IPS-18c (cell line): ENCODE measurements around the gene C20orf96.

Experiments used
- H3K4me3 ChIP-seq: 2 replicates; pipeline ENCODE4 v1.7.0; 2013; ENCODE audit warnings: low read depth, mild to moderate bottlenecking, low read length, moderate library complexity; ENCODE audit not compliant: insufficient read depth
- H3K9me3 ChIP-seq: one replicate; pipeline ENCODE4 v1.6.1; 2013; ENCODE audit warnings: mild to moderate bottlenecking, low read length, moderate library complexity; ENCODE audit not compliant: control insufficient read depth, insufficient read depth

The C20orf96 gene

GRCh38 chr20:295804-296203, 5.3 kb upstream of the C20orf96 start:
- Histone ChIP-seq H3K4me3 (no peak overlapping the region), H3K9me3 (peaks cover 2% of the 10 kb centered on the region)

GRCh38 chr20:294602-295001, 4.1 kb upstream of the C20orf96 start:
- Histone ChIP-seq H3K4me3 (no peak overlapping the region), H3K9me3 (peaks cover 2% of the 10 kb centered on the region)

- peak overlapping the region; percentile 74; the same call in 1 of the 2 replicates for H3K4me3 ChIP-seq
- no peaks in the 10 kb centered on the region for H3K9me3 ChIP-seq
These were observed 862 bp downstream of the C20orf96 start for GRCh38 chr20:289693-290083.

GRCh38 chr20:288956-289692, 1.4 kb downstream of the C20orf96 start:
- peak overlapping the region; percentile 74 for H3K4me3 ChIP-seq
- no peaks in the 10 kb centered on the region for H3K9me3 ChIP-seq

- Histone ChIP-seq H3K9me3 (no peaks in the 10 kb centered on the region), H3K4me3 (no peak overlapping the region)
These were observed 4.0 kb downstream of the C20orf96 start for GRCh38 chr20:286508-286907.

- Histone ChIP-seq H3K4me3 (no peak overlapping the region), H3K9me3 (no peaks in the 10 kb centered on the region)
These were observed 6.4 kb downstream of the C20orf96 start for GRCh38 chr20:284172-284571.

- Histone ChIP-seq H3K9me3 (no peaks in the 10 kb centered on the region), H3K4me3 (peak overlapping the region; percentile 28; the same call in 1 of the 2 replicates)
These were observed 11.7 kb downstream of the C20orf96 start for GRCh38 chr20:278607-279571.

- Histone ChIP-seq H3K4me3 (peak overlapping the region; percentile 11; the same call in 1 of the 2 replicates), H3K9me3 (no peaks in the 10 kb centered on the region)
These were observed 12.4 kb downstream of the C20orf96 start for GRCh38 chr20:278181-278580.

GRCh38 chr20:277496-277781, 13.1 kb downstream of the C20orf96 start:
- no peaks in the 10 kb centered on the region for H3K9me3 ChIP-seq

GRCh38 chr20:276620-277495, 13.7 kb downstream of the C20orf96 start:
- no peak overlapping the region for H3K4me3 ChIP-seq
- no peaks in the 10 kb centered on the region for H3K9me3 ChIP-seq

More at GRCh38 chr20:277496-277781, 13.1 kb downstream of the C20orf96 start:
- no peak overlapping the region for H3K4me3 ChIP-seq

GRCh38 chr20:275791-276190, 14.8 kb downstream of the C20orf96 start:
- H3K4me3 ChIP-seq, result no peak overlapping the region
- H3K9me3 ChIP-seq, result no peaks in the 10 kb centered on the region

GRCh38 chr20:273884-274283, 16.7 kb downstream of the C20orf96 start:
- Histone ChIP-seq H3K9me3 (no peaks in the 10 kb centered on the region), H3K4me3 (no peak overlapping the region)

- no peaks in the 10 kb centered on the region for H3K9me3 ChIP-seq
- H3K4me3 ChIP-seq, result no peak overlapping the region
These were observed 17.8 kb downstream of the C20orf96 start for GRCh38 chr20:272718-273117.

GRCh38 chr20:271528-271927, 19.0 kb downstream of the C20orf96 start:
- Histone ChIP-seq H3K9me3 (no peaks in the 10 kb centered on the region), H3K4me3 (no peak overlapping the region)

GRCh38 chr20:271069-271468, 19.5 kb downstream of the C20orf96 start:
- no peaks in the 10 kb centered on the region for H3K9me3 ChIP-seq

GRCh38 chr20:270517-270916, 20.0 kb downstream of the C20orf96 start:
- H3K4me3 ChIP-seq, result no peak overlapping the region
- no peaks in the 10 kb centered on the region for H3K9me3 ChIP-seq

More at GRCh38 chr20:271069-271468, 19.5 kb downstream of the C20orf96 start:
- H3K4me3 ChIP-seq, result no peak overlapping the region
